ENCODE measurements around the gene UBQLNL.

The UBQLNL gene, protein sequence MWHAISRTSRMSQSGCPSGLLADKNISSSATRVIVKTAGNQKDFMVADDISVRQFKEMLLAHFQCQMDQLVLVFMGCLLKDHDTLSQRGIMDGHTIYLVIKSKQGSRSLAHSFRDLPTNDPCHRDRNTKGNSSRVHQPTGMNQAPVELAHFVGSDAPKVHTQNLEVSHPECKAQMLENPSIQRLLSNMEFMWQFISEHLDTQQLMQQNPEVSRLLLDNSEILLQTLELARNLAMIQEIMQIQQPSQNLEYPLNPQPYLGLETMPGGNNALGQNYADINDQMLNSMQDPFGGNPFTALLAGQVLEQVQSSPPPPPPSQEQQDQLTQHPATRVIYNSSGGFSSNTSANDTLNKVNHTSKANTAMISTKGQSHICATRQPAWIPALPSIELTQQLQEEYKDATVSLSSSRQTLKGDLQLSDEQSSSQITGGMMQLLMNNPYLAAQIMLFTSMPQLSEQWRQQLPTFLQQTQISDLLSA

DNA sequence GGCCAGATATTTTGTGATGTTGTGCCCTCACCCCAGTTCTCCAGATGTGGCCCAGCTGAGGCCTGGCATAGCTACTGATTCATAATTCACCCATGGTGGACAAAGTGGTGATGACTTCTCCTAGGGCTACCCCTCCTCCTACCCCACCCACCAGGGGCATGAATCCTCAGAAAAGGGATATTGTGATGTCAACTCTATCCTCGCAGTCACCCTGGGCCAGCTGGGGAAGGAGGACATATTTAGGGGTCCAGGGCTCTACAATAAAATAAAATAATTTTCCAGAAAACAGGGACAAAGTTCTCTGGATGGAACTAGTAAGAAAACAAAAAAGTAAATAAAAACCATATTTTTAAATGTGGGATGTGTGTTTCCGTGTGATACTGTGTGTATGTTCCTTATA lies at the start of gene UBQLNL:
UBQLNL (minus strand) TSS at position 101 of the 400 bp plus-strand sequence. CDS start 258 bp downstream, outside the sequence.
- no peak for DNase-seq (ENCODE audit: low read depth, low spot score)

DNA sequence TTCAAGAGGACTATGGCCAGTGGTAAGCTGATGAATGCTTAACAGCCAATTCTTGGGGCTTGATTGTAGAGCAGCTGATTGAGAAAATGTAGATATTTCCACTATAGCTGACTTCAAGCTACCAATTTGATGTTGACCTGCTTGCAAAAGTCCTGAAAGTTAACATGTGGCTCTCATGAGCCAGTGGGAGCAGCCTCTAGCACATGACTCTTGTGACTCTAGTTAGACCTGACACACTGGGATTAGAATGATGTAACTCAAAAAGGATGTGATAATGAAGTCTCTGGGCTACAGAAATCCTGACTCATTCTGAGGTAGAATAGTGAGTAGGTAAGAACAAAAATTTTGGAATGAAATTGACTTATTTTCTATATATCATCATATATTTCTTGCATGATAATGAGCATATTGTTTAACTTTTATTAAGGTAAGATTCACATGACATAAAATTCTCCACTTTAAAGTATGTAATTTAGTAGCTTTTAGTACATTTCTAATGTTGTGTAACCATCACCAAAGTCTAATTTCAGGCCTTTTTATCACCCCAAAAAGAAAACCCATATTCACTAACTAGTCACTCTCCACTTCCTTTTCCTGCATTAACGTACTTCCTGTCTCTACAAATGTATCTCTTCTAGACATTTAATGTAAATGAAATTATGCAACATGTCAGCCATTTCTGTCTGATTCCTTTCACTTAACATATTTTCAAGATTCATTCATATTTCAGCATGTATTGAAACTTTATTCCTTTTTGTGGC lies 47.9 kb upstream of the UBQLNL start:
- DNase-seq (ENCODE audit: low read depth, low spot score): no peak

DNA sequence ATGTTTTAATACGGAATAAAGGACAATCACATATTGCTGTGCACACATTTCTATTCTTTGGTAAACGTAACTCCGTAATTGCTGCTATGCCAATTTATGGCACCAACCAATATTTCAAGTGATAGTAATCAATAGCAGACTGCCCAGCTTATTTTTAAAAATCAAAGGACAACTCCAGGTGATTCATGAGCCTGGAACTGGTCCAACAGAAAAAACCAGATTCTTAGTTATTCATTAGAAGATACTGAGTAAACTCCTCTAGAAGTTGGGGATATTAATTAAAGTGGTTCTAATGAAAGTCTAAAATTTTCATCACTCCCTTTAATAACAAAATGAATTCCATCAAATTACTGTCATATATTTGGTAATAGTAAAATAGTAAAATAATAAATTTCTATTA lies 41.3 kb upstream of the UBQLNL start:
- no peak for DNase-seq (ENCODE audit: low read depth, low spot score)

DNA sequence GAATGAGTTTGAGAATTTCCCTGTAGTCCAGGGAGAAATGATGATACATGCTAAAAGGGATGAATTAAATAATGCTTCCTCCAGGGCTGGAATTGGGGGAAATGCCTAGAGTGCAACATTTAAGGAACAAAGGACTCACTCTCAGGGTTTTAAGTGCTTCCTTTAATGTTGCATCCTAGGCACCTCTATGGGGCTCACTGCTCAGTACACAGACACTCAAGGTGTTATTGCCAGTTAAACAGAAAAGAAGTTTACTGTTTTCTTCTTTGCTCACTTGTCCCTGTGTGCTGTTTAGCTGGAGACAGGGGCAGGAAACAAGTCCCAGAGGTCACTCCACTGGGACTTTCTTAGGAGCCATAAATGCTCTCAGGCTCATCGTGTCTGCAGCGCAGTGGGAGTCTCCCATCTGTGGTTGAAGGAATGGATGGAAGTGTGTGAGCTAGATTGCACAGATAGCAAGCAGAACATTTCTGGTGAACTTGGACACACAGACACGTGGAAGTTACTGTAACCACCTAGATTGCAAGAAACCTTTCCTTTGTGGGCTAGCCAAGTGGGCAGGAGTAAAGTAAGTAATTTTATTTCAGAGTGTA lies 40.2 kb upstream of the UBQLNL start:
- no peak for DNase-seq (ENCODE audit: low read depth, low spot score)

DNA sequence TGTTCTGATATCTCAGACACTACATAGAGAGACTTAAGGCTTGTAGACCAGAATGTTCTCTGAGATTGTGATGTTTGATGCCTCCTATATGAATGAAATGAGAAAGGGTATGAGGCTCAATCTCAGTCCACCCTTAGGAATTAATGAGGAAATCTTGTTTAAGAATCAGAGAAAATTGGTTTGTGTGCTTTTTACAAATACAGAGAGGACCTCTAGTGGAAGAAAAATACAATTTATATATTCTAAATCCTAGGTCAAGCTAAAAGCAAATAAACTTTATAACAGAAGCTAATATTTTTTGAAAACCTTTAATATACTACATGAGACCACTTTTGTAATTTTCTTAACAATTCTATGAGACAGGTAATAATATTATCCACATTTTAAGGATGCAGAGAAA lies 36.8 kb upstream of the UBQLNL start:
- DNase-seq (ENCODE audit: low read depth, low spot score): no peak

DNA sequence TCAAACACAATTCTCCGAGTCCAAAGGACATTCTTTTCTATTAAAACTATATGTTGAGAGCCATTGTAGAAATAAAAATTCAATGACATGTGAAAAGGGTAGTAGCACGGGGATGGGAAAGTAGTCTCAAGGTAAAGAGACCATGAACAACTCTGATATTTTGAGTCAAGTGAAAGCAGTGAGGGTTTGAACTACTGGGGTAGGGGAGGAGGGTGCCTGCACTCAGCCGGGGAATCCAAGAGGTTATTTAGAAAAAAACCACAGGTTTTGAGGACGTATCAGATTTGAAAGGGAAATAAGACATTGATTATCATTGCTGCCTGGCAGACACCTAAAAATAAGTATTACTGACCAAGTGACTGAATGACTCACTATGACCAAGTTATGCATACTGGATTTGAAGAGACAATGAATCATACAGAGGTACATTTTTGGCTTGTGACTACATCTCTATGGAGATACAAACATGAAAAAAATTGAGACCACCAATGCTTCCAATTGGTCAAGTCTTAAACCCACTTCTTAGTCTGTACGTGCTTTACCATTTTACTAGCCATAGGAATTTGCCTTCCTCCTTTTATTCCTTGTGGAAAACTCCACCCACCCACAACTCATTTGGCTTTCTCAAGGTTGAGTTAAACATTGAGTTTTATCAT lies 34.1 kb upstream of the UBQLNL start:
- DNase-seq (ENCODE audit: low read depth, low spot score): no peak

DNA sequence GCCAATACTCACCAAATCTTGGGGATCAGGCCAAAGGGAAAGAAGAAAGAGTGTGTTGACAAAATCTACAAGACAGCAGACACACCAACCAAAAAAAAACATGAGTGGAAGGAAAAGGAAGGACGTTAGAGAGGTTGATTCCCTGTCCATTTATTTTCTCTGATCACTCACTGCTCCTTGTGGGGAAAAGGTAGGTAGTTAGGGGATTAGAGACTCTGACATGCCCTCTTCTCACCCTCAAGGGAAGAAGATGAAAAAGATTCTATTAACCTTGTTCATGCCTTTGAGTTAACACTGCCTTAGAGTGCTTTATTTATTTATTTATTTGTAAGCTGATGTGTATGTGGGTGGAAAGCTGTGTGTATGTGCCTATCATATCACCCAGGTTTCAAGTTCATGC lies 31.9 kb upstream of the UBQLNL start, which contains the start of gene OR52H1:
OR52H1 (minus strand) TSS at position 101 of the 400 bp plus-strand sequence. CDS start 3,035 bp downstream, outside the sequence.
- no peak for DNase-seq (ENCODE audit: low read depth, low spot score)

DNA sequence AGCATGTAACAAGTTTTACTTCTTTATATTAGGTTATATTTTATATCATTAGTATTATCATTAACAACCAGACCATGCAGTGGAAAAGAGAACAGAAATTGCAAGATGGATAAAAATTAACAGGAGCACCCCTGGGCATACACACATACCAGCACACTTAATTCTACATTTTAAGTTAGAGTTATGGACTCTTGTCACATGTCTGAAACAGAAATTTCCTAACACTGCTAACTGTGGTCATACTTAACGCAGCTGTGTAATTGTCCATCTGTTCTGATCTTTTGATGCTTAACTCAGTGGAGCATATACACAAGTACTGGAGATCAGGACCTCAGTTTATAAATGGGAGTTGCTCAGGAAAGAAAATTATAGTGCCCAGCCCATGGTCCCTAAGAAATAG lies 31.5 kb upstream of the UBQLNL start:
- no peak for DNase-seq (ENCODE audit: low read depth, low spot score)

DNA sequence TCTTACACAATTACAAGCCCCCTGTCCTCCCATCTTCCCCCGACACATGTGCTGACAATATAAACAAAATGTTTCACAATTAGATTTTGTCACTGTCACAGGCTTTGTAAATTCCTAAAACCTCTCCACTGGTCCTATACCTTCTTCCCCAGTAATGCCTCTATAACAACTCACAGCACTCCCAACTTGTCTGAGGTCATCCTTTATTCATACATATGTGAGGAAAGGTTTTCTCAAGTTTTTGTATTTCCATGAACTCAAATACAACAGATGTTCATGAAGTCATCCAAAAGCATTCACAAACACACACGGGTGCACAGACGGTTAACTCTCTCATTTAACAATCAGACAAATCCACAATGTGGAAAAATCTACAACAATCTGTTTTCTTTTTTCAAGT lies 30.0 kb upstream of the UBQLNL start:
- no peak for DNase-seq (ENCODE audit: low read depth, low spot score)

DNA sequence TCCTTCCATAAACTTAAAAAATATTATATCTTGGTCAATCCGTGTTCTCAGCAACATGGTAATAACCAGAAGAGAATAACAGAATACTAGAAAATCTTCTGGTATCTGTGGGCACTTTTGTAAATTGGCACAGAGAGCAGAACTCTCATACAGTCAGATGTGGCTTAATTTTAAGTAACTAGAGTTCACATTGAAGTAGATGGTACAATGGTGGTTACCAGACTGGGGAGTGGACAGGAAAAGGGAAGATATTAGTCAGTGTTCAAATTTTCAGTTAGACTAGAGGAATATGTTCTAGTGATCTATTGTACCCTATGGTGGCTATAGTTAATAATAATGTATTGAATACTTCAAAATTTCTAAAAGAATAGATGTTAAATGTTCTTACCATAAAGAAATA lies 24.9 kb upstream of the UBQLNL start:
- DNase-seq (ENCODE audit: low read depth, low spot score): no peak

DNA sequence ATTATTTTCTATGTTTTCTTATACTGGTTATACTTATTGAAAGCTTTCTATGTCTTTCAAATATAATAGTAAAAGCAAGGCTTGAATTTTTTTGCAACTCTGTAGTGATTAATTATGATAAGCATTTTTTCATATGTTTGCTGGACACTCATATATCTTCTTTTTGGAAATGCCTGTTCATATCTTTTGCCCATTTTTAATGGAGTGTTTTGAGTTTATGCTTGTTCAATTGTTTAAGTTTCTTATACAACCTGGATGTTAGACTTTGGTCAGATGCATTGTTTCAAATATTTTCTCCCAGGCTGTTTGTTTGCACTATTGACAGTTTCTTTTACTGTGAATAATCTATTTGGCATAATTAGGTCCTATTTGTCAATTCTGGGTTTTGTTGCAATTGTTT lies 20.0 kb upstream of the UBQLNL start:
- no peak for DNase-seq (ENCODE audit: low read depth, low spot score)

DNA sequence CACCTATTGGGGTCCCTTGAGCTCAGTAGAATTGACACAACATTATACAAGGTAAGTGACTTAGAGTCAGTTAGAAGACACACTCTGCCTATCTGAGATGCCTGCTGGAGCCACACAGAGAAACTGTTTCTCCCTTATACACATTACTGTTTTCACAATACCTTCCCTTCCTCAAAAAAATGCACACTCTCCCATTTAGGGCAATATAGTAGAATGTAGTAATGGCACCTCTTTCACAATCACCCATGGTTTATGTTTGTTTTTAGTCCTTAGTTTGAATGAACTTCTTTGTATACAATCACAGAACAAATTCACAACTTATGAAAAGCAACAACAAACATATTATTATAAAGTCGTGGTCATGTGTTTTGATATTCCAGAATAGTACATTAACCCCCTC lies 17.5 kb upstream of the UBQLNL start:
- DNase-seq (ENCODE audit: low read depth, low spot score): no peak

DNA sequence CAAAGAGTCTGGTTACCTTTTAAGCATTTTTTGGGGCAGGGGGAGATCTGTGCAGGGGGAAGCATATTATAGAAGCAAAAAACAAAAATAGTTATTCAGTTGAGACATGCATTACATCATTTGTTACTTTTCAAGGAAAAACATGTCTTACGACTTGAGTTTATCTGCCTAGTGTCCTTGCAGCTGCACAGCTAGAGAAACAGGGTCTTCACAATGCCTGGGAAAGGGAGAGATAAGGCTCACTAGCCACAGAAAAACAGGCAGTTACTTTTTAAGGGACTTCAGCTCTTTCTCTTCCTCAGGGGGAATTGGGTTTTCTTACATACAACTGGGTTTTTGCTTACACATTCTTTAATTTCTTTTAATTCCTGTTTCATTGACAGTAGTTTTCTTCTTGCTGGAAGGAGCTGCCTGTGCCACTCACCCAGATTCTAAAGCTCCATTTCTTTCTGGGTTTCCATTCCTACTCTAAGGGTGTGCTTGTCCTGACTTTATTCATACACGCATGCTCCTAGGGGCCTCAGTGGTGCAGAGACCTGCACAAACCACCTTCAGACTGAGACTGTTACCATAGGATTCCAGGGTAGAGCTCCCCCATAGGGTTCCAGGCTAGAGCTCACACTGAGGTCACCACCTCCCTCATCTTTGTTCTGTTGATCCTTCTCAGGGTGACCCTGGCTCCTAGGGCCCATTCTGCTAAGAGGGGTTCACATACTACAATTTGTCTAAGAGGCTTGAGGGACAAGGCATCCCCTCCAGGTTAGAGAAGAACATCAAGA lies 14.7 kb upstream of the UBQLNL start:
- no peak for DNase-seq (ENCODE audit: low read depth, low spot score)

DNA sequence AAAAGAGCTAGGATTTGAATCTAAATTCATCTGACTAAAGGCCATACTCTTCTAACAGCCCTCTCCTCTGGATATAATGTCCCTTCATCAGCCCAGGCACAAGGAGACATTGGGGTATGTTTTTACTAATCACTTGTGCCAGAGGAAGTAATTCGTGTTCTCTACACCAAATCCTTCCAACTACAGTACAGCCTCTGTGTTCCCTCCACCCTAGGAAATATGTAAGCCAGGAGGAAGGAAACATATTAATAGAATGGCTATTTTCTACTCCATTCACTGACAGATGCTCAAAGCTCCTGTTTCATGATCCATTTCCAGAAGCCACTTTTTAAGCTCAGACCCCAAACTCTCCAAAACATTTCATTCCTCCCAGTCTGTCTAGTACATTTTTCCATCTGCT lies 12.0 kb upstream of the UBQLNL start:
- DNase-seq (ENCODE audit: low read depth, low spot score): no peak

DNA sequence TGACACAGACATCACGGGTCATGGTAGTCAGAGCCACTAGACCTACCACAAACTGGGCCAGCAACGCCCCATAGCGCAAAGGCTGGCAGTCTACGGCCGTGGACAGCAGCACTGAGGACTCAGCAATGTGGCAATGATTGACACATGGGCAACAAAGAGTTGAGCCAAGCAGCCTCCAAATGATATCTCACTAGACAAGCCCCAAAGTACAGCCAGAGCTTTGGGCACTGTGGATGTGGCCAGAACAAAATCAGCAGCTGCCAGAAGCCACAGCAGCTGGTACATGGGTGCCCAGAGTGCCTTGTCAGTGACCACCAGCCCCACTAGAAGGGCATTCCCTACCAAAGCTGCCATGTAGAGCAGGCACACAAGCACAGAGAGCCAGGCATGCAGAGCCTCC lies 11.2 kb upstream of the UBQLNL start:
- DNase-seq (ENCODE audit: low read depth, low spot score): no peak

DNA sequence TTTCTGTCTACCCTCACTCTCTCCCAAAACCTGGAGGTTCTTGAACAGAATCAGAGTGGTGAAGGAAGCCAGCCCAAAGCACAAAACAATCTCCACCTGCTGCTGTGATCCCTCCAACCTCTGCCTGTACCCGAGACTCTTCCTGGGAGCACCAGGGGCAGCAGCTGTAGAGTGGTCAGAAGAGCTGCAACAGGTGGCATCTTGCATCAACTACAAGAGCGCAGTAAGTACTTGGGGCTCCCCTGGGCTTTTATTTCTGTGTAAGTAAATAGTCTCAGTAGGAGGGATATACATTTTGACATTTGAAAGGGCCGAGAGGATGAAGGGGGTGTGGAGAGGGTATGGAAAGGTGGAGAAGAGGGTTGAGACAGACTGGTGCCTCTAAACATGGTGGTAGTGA lies 8.3 kb upstream of the UBQLNL start:
- no peak for DNase-seq (ENCODE audit: low read depth, low spot score)

DNA sequence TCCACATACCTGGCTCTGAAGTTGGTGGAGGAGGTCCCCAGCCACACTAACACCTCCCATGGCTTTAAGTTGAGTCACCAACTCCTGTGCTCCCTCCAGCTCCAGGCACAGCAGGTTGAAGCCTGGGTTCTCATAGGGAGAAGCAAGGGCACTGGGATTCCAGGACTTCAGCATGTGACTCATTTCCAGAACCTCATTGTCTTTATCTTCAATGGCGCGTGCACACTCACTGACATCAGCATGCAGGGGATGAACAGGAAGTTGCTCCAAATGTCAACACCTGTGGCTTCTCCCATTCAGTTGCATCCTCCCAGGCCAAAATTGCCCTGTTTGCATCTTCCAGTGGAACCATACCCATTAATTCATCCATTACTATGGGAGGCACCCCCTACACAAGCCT lies 5.8 kb upstream of the UBQLNL start:
- DNase-seq (ENCODE audit: low read depth, low spot score): no peak

DNA sequence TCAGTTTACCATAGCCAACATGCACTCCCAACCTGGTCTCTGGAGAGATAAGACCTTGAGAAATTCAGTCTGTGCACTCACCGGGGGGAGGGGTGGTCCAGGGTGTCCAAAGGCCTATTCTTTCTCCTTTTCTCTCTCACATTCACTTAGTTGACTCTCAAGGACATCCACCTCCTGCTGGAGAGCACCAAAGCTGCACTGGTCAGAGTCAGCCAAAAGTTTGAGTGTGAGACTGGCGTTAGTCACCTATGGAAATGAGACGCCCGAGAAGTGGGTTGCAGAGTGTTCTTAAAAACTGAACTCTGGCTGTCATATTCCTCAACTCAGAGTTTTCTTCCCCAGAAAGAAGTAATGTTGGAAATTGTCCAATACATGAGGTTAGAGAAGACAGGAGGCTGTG lies 5.0 kb upstream of the UBQLNL start:
- no peak for DNase-seq (ENCODE audit: low read depth, low spot score)

DNA sequence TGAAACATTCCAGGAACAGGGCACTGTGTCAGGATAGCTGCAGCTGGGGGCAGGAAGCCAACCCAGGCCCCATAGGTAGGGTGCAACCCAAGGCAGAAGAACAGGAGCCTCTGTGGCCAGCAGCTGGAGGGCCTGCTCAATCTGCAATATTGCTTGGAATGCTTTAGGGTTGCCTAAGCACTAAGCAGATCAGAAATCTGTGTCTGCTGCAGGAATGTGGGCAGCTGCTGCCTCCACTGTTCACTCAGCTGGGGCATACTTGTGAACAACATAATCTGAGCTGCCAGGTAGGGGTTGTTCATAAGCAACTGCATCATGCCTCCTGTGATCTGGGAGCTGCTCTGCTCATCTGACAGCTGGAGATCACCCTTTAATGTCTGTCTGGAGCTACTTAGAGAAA lies 1.7 kb downstream of the UBQLNL start:
- DNase-seq (ENCODE audit: low read depth, low spot score): no peak

DNA sequence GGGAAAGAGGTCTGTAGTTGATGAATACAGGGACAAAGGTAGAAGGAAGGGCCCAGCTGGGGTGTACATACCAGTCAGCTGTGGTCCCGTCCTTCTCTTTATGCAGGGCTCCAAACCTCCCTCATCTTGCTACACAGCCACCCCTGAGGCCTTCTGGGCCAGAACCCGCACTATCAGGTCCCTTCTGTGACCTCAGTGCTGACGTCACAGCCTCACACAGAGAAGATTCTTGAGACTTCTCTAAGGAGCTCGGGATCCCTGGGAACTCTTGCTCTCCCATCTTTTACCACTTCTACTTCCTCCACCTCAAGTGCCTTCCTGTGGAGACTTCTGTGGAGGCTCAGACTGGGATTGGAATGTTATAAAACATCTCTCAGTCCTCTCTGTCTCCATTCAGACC lies 6.7 kb downstream of the UBQLNL start, which contains the start of gene UBQLN3:
UBQLN3 (minus strand) TSS at position 155 of the 400 bp plus-strand sequence. CDS start 399 bp downstream, outside the sequence.
- no peak for DNase-seq (ENCODE audit: low read depth, low spot score)

DNA sequence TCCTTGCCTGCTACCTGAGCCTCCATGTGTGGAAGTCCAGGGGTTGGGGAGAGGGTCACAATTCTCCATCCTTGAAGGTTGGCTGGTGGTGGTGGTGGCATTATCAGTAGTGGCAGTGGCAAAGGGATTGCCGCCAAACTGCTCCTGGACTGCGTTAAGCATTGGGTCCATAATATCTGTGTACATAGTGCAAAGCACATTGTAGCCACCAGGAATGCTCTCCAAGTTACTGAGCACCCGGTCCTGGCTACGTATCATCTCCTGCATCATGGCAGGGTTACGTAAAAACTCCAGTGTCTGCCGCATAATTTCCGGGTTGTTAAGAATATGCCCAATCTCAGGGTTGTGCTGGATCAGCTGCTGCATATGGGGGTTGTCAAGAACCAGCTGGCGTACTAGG lies 7.9 kb downstream of the UBQLNL start:
- no peak for DNase-seq (ENCODE audit: low read depth, low spot score)

Data from brain pericyte (primary cell).